ENCODE data around the gene ADAMTS5.

- TF ChIP-seq, protein P1, sequence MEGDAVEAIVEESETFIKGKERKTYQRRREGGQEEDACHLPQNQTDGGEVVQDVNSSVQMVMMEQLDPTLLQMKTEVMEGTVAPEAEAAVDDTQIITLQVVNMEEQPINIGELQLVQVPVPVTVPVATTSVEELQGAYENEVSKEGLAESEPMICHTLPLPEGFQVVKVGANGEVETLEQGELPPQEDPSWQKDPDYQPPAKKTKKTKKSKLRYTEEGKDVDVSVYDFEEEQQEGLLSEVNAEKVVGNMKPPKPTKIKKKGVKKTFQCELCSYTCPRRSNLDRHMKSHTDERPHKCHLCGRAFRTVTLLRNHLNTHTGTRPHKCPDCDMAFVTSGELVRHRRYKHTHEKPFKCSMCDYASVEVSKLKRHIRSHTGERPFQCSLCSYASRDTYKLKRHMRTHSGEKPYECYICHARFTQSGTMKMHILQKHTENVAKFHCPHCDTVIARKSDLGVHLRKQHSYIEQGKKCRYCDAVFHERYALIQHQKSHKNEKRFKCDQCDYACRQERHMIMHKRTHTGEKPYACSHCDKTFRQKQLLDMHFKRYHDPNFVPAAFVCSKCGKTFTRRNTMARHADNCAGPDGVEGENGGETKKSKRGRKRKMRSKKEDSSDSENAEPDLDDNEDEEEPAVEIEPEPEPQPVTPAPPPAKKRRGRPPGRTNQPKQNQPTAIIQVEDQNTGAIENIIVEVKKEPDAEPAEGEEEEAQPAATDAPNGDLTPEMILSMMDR (IDR thresholded peaks at IDR 0.05), result no peak
- TF ChIP-seq POLR2A (IDR thresholded peaks at IDR 0.05) (no peak), POLR2AphosphoS5 (IDR thresholded peaks at IDR 0.05; ENCODE audit: insufficient read depth in 1 of 2, low read depth in 1 of 2) (no peak)
Observed at GRCh38 chr21:26977746-26978145, 10.9 kb upstream of the ADAMTS5 start.
